HTR-8/SVneo (cell line): ENCODE data around the gene SPRED2.

Source experiments
- DNase-seq: peaks from one replicate; pipeline ENCODE4 v3.0.0; 2011; ENCODE audit warnings: low spot score, mixed read lengths; ENCODE audit not compliant: insufficient read length
- FAIRE-seq: peaks from 2 replicates; lab custom pipeline; 2011; peaks lifted over from hg19 to GRCh38; lab: Jason Lieb, UNC

The SPRED2 gene

DNA sequence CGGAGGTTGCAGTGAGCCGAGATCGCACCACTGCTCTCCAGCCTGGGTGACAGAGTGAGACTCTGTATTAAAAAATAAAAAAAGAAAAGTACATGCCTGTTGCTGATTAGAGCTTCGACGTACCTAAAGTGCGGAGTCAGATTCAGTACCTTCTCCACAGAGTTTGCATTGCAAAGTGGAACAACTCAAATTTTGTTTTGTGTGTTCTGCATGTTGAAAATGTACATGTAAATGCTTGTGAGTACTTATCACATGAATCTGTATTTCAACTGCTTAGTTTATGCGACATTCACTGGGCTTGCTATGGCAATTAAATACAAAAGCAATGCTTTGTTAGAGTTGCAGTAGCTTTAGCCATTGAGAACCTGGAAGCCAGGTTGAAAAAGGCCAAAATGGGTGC is 168.4 kb downstream of the SPRED2 start:
- DNase-seq, result no peak
- FAIRE-seq, result no peak

DNA sequence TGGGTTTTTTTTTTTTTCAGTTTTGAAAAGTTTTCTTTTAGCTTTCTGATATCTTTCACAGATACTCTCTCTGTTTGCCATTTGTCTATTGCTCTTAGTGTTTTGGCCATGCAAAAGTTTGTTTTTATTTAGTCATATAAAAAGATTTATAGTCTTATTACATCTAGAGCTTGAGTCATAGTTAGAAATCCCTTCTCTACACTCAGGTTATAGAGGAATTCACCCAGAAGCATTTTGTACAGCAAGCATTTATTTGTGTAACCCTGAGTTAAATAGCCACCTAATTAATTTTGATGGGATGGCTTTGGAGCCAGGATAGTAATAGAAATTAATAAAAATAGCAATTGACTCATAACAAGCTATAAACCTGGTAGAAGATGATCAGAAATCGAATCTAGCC is 169.1 kb downstream of the SPRED2 start:
- DNase-seq (no peak), FAIRE-seq (no peak)

DNA sequence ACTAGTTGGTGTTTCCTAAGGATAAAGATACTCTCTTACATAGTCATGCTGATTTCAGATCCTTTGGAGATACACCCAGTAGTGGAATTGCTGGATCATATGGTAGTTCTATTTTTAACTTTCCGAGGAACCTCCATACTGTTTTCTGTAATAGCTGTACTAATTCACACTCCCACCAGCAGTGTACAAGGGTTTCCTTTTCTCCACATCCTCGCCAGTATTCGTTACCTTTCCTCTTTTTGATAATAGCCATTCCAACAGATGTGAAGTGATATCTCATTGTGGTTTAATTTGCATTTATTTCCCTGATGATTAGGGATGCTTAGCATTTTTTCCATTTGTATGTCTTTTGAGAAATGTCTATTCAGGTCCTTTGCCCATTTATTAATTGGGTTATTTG is 170.7 kb downstream of the SPRED2 start:
- DNase-seq, result no peak
- no peak for FAIRE-seq
